Smooth muscle cell (in vitro differentiated cells): ENCODE data around the gene ZNF575. TPM values are rescaled to one million over a fixed set of nuclear protein-coding genes. Genes with fewer than 3 reads are reported as not detected.

ENCODE experiments used
- DNase-seq: peaks from one replicate; lab custom pipeline; 2025; ENCODE audit not compliant: unreplicated experiment; lab: John Stamatoyannopoulos, UW
- H2AFZ ChIP-seq: fragments of 200-600 bp; sonication (generic); 2 replicates; pipeline ENCODE4 v1.6.0; 2016; ENCODE audit warnings: antibody characterized with exemption, low read depth, mild to moderate bottlenecking
- H3F3A ChIP-seq: fragments of 200-600 bp; sonication (generic); 2 replicates; pipeline ENCODE4 v1.6.0; 2017; ENCODE audit warnings: antibody characterized with exemption, low read depth
- H3K27ac ChIP-seq: fragments of 200-600 bp; sonication (generic); 2 replicates; pipeline ENCODE4 v1.5.1; 2016; ENCODE audit warnings: low read depth, mild to moderate bottlenecking
- H3K27me3 ChIP-seq: fragments of 200-600 bp; sonication (generic); 2 replicates; pipeline ENCODE4 v1.6.1; 2016; ENCODE audit warnings: low read depth, mild to moderate bottlenecking
- H3K36me3 ChIP-seq: fragments of 200-600 bp; sonication (generic); 2 replicates; pipeline ENCODE4 v1.5.1; 2016; ENCODE audit warnings: low read depth
- H3K4me1 ChIP-seq: fragments of 200-600 bp; sonication (generic); 2 replicates; pipeline ENCODE4 v1.5.1; 2016; ENCODE audit warnings: low read depth
- H3K4me2 ChIP-seq: fragments of 200-600 bp; sonication (generic); 2 replicates; pipeline ENCODE4 v1.6.0; 2016; ENCODE audit warnings: mild to moderate bottlenecking
- H3K4me3 ChIP-seq: fragments of 200-600 bp; sonication (generic); 2 replicates; pipeline ENCODE4 v1.5.1; 2016; ENCODE audit warnings: mild to moderate bottlenecking
- H3K79me2 ChIP-seq: fragments of 200-600 bp; sonication (generic); 2 replicates; pipeline ENCODE4 v1.6.0; 2016; ENCODE audit warnings: low read depth, mild to moderate bottlenecking
- H3K9ac ChIP-seq: fragments of 200-600 bp; sonication (generic); 2 replicates; pipeline ENCODE4 v1.6.0; 2016; ENCODE audit warnings: low read depth
- H3K9me3 ChIP-seq: fragments of 200-600 bp; sonication (generic); replicated peaks from 2 replicates; pipeline ENCODE4 v1.5.1; 2016; ENCODE audit warnings: low read depth
- H4K20me1 ChIP-seq: fragments of 200-600 bp; sonication (generic); 2 replicates; pipeline ENCODE4 v1.6.0; 2016; ENCODE audit warnings: low read depth
- CTCF ChIP-seq: fragments of 200-600 bp; sonication (generic); IDR thresholded peaks from 2 replicates; pipeline ENCODE4 v1.5.1; 2017; ENCODE audit warnings: borderline replicate concordance, mild to moderate bottlenecking, antibody characterized with exemption; ENCODE audit not compliant: insufficient read depth, poor library complexity, severe bottlenecking
- WGBS: methylation state at CpG from one replicate; pipeline ENCODE4 v1.1.7; 2016; ENCODE audit warnings: low lambda C conversion rate; 5-methylcytosine and 5-hydroxymethylcytosine counted together
- polyA plus RNA-seq: library from polyadenylated mRNA; unstranded; fragments of >200 nt; fragmentation: Nextera tagmentation; extraction: Ambion mirVana; gene quantifications from 2 replicates; pipeline ENCODE4 v1.2.1, GENCODE V29; 2016
- total RNA-seq: library from RNA; depleted of rRNA; stranded (reverse); fragments of >200 nt; gene quantifications from 2 replicates; pipeline ENCODE4 v1.2.3, GENCODE V29; 2014

ZNF575 gene
- total and polyA plus RNA-seq, 2 experiments from 2014 or later: 0.18 to 1.7 TPM

DNA sequence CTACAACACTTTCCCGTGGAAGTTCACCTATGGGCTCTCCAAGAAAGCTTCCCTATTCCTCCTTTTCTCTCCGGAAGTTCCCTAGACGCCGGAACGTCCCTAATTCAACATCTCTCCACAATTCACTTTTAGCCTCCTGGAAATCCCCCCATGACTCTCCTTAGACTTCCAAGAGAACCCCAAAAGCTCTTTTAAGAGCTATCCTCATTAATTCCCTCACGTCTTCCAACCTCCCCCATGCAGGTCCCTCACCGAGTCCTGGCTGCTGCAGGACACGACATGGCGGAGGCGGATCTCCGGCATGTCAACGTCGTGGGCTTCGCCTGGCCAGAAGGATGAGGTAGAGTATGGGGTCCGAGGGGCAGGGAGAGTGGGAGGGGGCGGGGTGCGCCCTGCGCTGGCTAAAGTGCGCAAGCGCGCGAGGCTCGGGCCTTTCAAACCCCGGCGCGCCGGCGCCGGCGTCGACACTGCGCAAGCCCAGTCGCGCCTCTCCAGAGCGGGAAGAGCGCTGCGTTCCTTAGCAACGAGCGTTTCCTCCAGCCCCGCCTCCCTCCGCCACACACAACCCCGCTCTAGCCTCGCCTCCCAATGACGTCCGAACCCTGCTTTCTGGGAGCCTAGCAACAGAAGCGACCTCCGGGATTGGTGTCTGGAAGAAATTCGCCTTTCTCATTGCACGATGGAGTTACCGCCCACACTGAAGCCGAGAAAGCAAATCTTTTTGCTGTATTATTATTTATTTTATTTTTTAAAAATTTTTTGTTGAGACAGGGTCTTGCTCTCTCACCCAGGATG is 42.4 kb downstream of the ZNF575 start, which contains the start of the genes PINLYP and XRCC1:
Gene PINLYP, plus strand, starts transcription at position 646 of the 795 bp plus-strand sequence. CDS start 1,391 bp downstream, outside the sequence.
Gene XRCC1, minus strand, starts transcription at position 372 of the 795 bp plus-strand sequence. Its CDS starts 69 bp downstream, at position 303.
- peak within 1 kb of the TSS; percentile 97 for H2AFZ ChIP-seq

DNA sequence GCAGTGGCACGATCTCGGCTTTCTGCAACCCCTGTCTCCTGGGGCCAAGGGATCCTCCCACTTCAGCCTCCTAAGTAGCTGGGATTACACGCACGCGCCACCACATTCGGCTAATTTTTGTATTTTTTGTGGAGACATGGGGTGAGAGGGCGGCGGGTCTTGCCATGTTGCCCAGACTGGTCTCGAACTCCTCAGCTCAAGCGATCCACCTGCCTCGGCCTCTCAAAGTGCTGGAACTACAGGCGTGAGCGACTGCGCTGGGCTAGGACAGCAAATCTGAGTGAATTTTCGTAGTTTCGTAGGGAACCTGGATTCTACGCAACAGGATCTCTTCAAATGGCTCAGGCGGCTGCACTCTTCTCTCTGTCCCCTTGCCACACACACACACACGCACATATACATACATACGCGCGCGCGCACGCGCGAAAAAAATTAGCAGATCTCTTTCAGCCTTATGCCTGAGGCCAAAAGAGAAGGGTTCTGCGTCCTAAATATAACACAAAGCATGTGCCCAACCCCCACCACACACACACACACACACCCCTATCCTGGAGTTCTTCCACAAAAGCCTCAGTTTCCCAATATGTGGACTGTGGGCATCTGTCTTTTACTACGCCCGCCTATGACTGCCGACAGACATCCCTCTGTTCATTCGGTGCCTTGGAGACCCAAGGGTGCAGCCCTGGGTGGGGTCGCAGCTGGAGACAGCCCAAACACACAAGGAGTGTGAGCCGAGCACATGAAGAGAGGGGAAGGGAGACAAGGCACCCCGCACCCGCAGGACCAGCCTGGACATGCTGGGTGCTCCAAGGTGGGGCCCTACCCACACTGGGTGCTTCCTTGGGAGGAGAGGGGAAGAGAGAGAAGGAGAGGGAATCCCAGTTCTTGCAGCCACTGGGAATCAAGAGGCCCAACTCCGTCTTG is 43.2 kb downstream of the ZNF575 start:
- Histone ChIP-seq H3K79me2 (peaks cover 13% of the 10 kb centered on the region), H3K27ac (peak overlapping the region; percentile 89), H2AFZ (peak overlapping the region; percentile 94), H3K9me3 (no peaks in the 10 kb centered on the region), H3K9ac (peak overlapping the region; percentile 75), H3K36me3 (no peaks in the 10 kb centered on the region), H4K20me1 (no peaks in the 10 kb centered on the region), H3K4me1 (peaks cover 10% of the 10 kb centered on the region), H3K4me3 (peak overlapping the region; percentile 94), H3K27me3 (no peaks in the 10 kb centered on the region), H3K4me2 (peak overlapping the region; percentile 100), H3F3A (no peaks in the 10 kb centered on the region)
- WGBS: 75% methylated on average over 37 of the region's 37 CpGs
- no peak for DNase-seq
- TF ChIP-seq CTCF: no peak

More for the DNA sequence above, 42.4 kb downstream of the ZNF575 start, which contains the start of the genes PINLYP and XRCC1:
- no peaks in the 10 kb centered on the region for H3K9me3 ChIP-seq
- no peaks in the 10 kb centered on the region for H3K36me3 ChIP-seq
- 1% methylated on average over 27 of the region's 51 CpGs for WGBS
- H3F3A ChIP-seq: no peaks in the 10 kb centered on the region
- peak; percentile 86 for DNase-seq
- peak within 1 kb of the TSS; percentile 94 for H3K4me3 ChIP-seq
- no peaks in the 10 kb centered on the region for H3K27me3 ChIP-seq
- H3K9ac ChIP-seq: peak within 1 kb of the TSS; percentile 98
- peaks cover 15% of the 10 kb centered on the region for H3K79me2 ChIP-seq
- peak within 1 kb of the TSS; percentile 100 for H3K4me2 ChIP-seq
- no peak for TF ChIP-seq CTCF
- peaks cover 10% of the 10 kb centered on the region for H3K4me1 ChIP-seq
- no peaks in the 10 kb centered on the region for H4K20me1 ChIP-seq
- peak within 1 kb of the TSS; percentile 89 for H3K27ac ChIP-seq

GRCh38 chr19:43578787-43579186 is 45.8 kb downstream of the ZNF575 start:
- Histone ChIP-seq H3F3A (no peaks in the 10 kb centered on the region), H4K20me1 (no peaks in the 10 kb centered on the region), H3K9me3 (no peaks in the 10 kb centered on the region), H2AFZ (no peak overlapping the region), H3K4me3 (no peak overlapping the region), H3K27me3 (no peaks in the 10 kb centered on the region), H3K36me3 (no peaks in the 10 kb centered on the region), H3K4me1 (peaks cover 10% of the 10 kb centered on the region), H3K4me2 (no peak overlapping the region), H3K27ac (no peak overlapping the region), H3K9ac (no peak overlapping the region), H3K79me2 (peaks cover 9% of the 10 kb centered on the region)
- TF ChIP-seq CTCF: no peak
- WGBS: 96% methylated on average over 2 of the region's 3 CpGs
- DNase-seq: no peak
